DMS114 treated with DMSO at 0.1 percent for 48 hours (cell line): ENCODE measurements around the gene GRIN2A.

Source experiments
- DNase-seq: peaks from one replicate; lab custom pipeline; 2025; ENCODE audit not compliant: unreplicated experiment; lab: John Stamatoyannopoulos, UW

GRIN2A gene

GRCh38 chr16:10182222-10183053 is at the start of gene GRIN2A:
Gene GRIN2A (minus strand): TSS chr16:10182428. CDS start chr16:10180411, 2,017 bp downstream.
- DNase-seq: no peak

GRCh38 chr16:10231563-10231962 is 49.3 kb upstream of the GRIN2A start:
- DNase-seq: no peak

GRCh38 chr16:10228779-10229178 is 46.6 kb upstream of the GRIN2A start:
- no peak for DNase-seq

GRCh38 chr16:10226987-10227306 is 44.7 kb upstream of the GRIN2A start:
- no peak for DNase-seq

GRCh38 chr16:10226141-10226986 is 44.1 kb upstream of the GRIN2A start:
- no peak for DNase-seq

GRCh38 chr16:10225653-10226052 is 43.4 kb upstream of the GRIN2A start:
- DNase-seq: no peak

- DNase-seq: no peak
These were observed 42.6 kb upstream of the GRIN2A start for GRCh38 chr16:10224850-10225249.

GRCh38 chr16:10220942-10221341 is 38.7 kb upstream of the GRIN2A start:
- no peak for DNase-seq

- no peak for DNase-seq
These were observed 37.5 kb upstream of the GRIN2A start for GRCh38 chr16:10219742-10220141.

GRCh38 chr16:10218490-10219206 is 36.4 kb upstream of the GRIN2A start:
- no peak for DNase-seq

- no peak for DNase-seq
These were observed 31.5 kb upstream of the GRIN2A start for GRCh38 chr16:10213748-10214147.

GRCh38 chr16:10210944-10211343 is 28.7 kb upstream of the GRIN2A start:
- DNase-seq: no peak

GRCh38 chr16:10206865-10207264 is 24.6 kb upstream of the GRIN2A start:
- no peak for DNase-seq

GRCh38 chr16:10206215-10206614 is 24.0 kb upstream of the GRIN2A start:
- DNase-seq: no peak

GRCh38 chr16:10205688-10206087 is 23.5 kb upstream of the GRIN2A start:
- DNase-seq: no peak

GRCh38 chr16:10202649-10203048 is 20.4 kb upstream of the GRIN2A start:
- DNase-seq: no peak

GRCh38 chr16:10200637-10201586 is 18.7 kb upstream of the GRIN2A start:
- DNase-seq: no peak

- DNase-seq: no peak
These were observed 14.8 kb upstream of the GRIN2A start for GRCh38 chr16:10196999-10197398.

GRCh38 chr16:10191096-10191495 is 8.9 kb upstream of the GRIN2A start:
- no peak for DNase-seq

- no peak for DNase-seq
These were observed 7.7 kb upstream of the GRIN2A start for GRCh38 chr16:10189861-10190390.
